ENCODE results near the gene P2RX2.

DNA sequence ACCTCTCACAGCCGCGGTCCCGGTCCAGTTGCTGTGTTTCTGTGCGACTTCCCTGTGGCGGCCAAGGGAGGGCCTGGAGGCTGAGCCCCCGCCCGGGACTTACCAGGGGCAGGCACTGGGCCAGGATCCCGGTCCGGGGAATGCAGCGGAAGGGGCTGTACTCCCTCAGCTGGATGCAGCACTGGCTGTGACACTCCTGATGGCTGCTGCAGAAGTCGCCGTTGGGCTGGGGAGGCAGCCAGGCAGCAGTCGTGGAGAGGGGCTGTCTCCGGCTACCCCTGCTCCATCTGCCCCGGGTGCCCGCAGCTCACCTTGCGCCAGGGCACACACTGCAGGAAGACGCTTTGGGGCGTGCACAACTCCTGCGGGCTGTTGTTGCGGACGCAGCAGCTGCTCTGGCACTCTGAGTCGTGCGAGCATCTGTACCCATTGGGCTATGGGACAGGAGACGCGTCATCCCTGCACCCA is 14.4 kb upstream of the P2RX2 start:
- TF ChIP-seq GATA2 (IDR thresholded peaks at IDR 0.05; ENCODE audit: low read depth, low read length) (no peak), GATA3 (IDR thresholded peaks at IDR 0.05; ENCODE audit: low read depth, low read length) (no peak)
